ENCODE results near the gene CENPO.

CENPO gene

GRCh38 chr2:24839729-24840128, 46.5 kb downstream of the CENPO start:
- DNase-seq (ENCODE audit: low spot score), result no peak

- no peak for DNase-seq (ENCODE audit: low spot score)
These were observed 47.1 kb downstream of the CENPO start for GRCh38 chr2:24840164-24840869.

GRCh38 chr2:24840962-24841945, 48.0 kb downstream of the CENPO start:
- no peak for DNase-seq (ENCODE audit: low spot score)

- DNase-seq (ENCODE audit: low spot score), result no peak
These were observed 49.1 kb downstream of the CENPO start for GRCh38 chr2:24842081-24843050.

- DNase-seq (ENCODE audit: low spot score), result no peak
These were observed 50.2 kb downstream of the CENPO start for GRCh38 chr2:24843330-24843860.

- DNase-seq (ENCODE audit: low spot score), result no peak
These were observed 50.9 kb downstream of the CENPO start for GRCh38 chr2:24844023-24844685.

- no peak for DNase-seq (ENCODE audit: low spot score)
These were observed 52.5 kb downstream of the CENPO start for GRCh38 chr2:24845691-24846090.

GRCh38 chr2:24850944-24851343, 57.7 kb downstream of the CENPO start:
- DNase-seq (ENCODE audit: low spot score), result no peak

GRCh38 chr2:24852026-24852425, 58.8 kb downstream of the CENPO start:
- DNase-seq (ENCODE audit: low spot score), result no peak

- DNase-seq (ENCODE audit: low spot score), result no peak
These were observed 59.3 kb downstream of the CENPO start for GRCh38 chr2:24852431-24853020.

- DNase-seq (ENCODE audit: low spot score), result no peak
These were observed 59.8 kb downstream of the CENPO start for GRCh38 chr2:24853046-24853445.

- DNase-seq (ENCODE audit: low spot score), result no peak
These were observed 60.8 kb downstream of the CENPO start for GRCh38 chr2:24853996-24854395.

GRCh38 chr2:24855022-24855622, 61.9 kb downstream of the CENPO start:
- no peak for DNase-seq (ENCODE audit: low spot score)

- no peak for DNase-seq (ENCODE audit: low spot score)
These were observed 62.5 kb downstream of the CENPO start for GRCh38 chr2:24855726-24856125.

- DNase-seq (ENCODE audit: low spot score), result no peak
These were observed 63.6 kb downstream of the CENPO start for GRCh38 chr2:24856791-24857211.

- DNase-seq (ENCODE audit: low spot score), result no peak
These were observed 64.5 kb downstream of the CENPO start for GRCh38 chr2:24857746-24858145.

GRCh38 chr2:24858996-24859395, 65.8 kb downstream of the CENPO start:
- DNase-seq (ENCODE audit: low spot score), result no peak

- DNase-seq (ENCODE audit: low spot score), result no peak
These were observed 66.9 kb downstream of the CENPO start for GRCh38 chr2:24859968-24860600.

GRCh38 chr2:24860631-24861030, 67.4 kb downstream of the CENPO start:
- DNase-seq (ENCODE audit: low spot score), result no peak

GRCh38 chr2:24861500-24861899, 68.3 kb downstream of the CENPO start:
- no peak for DNase-seq (ENCODE audit: low spot score)
